Natural killer cell (primary cell): ENCODE results near the gene PERM1. TPM values are rescaled to one million over a fixed set of nuclear protein-coding genes. Genes with fewer than 3 reads are reported as not detected.

Experiments
- ATAC-seq, 3 donors: fragments of 150-1000 bp in 2 of 3; fragments of 200-7000 bp in 1 of 3; cut with Tn5 transposase; 1 replicate in 1 of 3; 2 replicates in 2 of 3; pipeline ENCODE4 v1.10.0; 2021; ENCODE audit warnings: mild to moderate bottlenecking in 2 of 3, moderate library complexity in 2 of 3
- DNase-seq, 2 donors: peaks; one replicate each; pipeline versions ENCODE4 v3.0.0 to v3.0.0-alpha.2; 2013 to 2021; ENCODE audit warnings: mixed read lengths in 1 of 2
- H3K27ac ChIP-seq: one replicate; pipeline ENCODE4 v1.5.1; 2013; ENCODE audit warnings: mild to moderate bottlenecking, low read length
- H3K27me3 ChIP-seq: one replicate; pipeline ENCODE4 v1.6.1; 2013; ENCODE audit warnings: low read length; ENCODE audit not compliant: control insufficient read depth, insufficient read depth
- H3K36me3 ChIP-seq: one replicate; pipeline ENCODE4 v1.6.1; 2013; ENCODE audit warnings: low read length; ENCODE audit not compliant: control insufficient read depth, insufficient read depth
- H3K4me1 ChIP-seq: one replicate; pipeline ENCODE4 v1.6.1; 2013; ENCODE audit warnings: low read length; ENCODE audit not compliant: control insufficient read depth, insufficient read depth
- H3K4me3 ChIP-seq: one replicate; pipeline ENCODE4 v1.5.1; 2013; ENCODE audit warnings: low read length
- H3K9me3 ChIP-seq: one replicate; pipeline ENCODE4 v1.6.1; 2013; ENCODE audit warnings: low read length; ENCODE audit not compliant: control insufficient read depth, insufficient read depth
- H3K27ac Mint-ChIP-seq, 2 donors: one replicate each; pipeline ENCODE4 v1.8.0; 2022; ENCODE audit warnings: mild to moderate bottlenecking in 2 of 2, mixed read lengths in 2 of 2, moderate library complexity in 1 of 2
- H3K27me3 Mint-ChIP-seq, 2 donors: one replicate each; pipeline ENCODE4 v1.8.0; 2022; ENCODE audit warnings: low read depth in 2 of 2, mixed read lengths in 2 of 2
- H3K36me3 Mint-ChIP-seq: one replicate; pipeline ENCODE4 v1.8.0; 2022; ENCODE audit warnings: mixed read lengths
- H3K4me1 Mint-ChIP-seq, 2 donors: one replicate each; pipeline ENCODE4 v1.8.0; 2022; ENCODE audit warnings: mixed read lengths in 2 of 2
- H3K4me3 Mint-ChIP-seq: one replicate; pipeline ENCODE4 v1.8.0; 2022; ENCODE audit warnings: mild to moderate bottlenecking, moderate library complexity, mixed read lengths
- H3K9me3 Mint-ChIP-seq, 2 donors: one replicate each; pipeline ENCODE4 v1.8.0; 2022; ENCODE audit warnings: mixed read lengths in 2 of 2
- whole genome bisulfite sequencing: methylation state at CpG from one replicate; pipeline ENCODE4 v1.1.7; 2013; ENCODE audit warnings: missing lambda C conversion rate; ENCODE audit not compliant: insufficient coverage; 5-methylcytosine and 5-hydroxymethylcytosine counted together
- intact Hi-C: fragments of 100-400 bp; cut with micrococcal nuclease; formaldehyde crosslinking; loops from one replicate; pipeline ENCODE4 v1.14.2; 2022
- total RNA-seq, 4 donors: library from RNA; stranded (reverse); fragments of 120-200 nt in 1 of 4; gene quantifications; one replicate each; pipeline versions ENCODE4 v1.2.3 to v1.2.4, GENCODE V29; 2013 to 2022
- TF ChIP-seq, protein P1 (sequence below): fragments of 200-600 bp; IDR thresholded peaks from one replicate; pipeline ENCODE4 v1.8.0; 2022; ENCODE audit warnings: antibody characterized with exemption

PERM1 gene
- total RNA-seq, 3 donors from 2014 or later (not counting 1 experiment from before 2014, with no cell fraction given), result not detected

- ATAC-seq (no peak), DNase-seq (no peak)
- WGBS, result 85% methylated on average over 25 of the region's 25 CpGs
- Mint-ChIP-seq H3K27ac (no peak overlapping the region), H3K27me3 (peaks cover 6 to 22% of the 10 kb centered on the region in 2 donors), H3K36me3 (no peaks in the 10 kb centered on the region), H3K4me3 (no peak overlapping the region), H3K4me1 (peaks cover 6 to 9% of the 10 kb centered on the region in 2 donors), H3K9me3 (no peaks in the 10 kb centered on the region)
- no peak overlapping the region for H3K4me3 ChIP-seq
- TF ChIP-seq, protein P1, sequence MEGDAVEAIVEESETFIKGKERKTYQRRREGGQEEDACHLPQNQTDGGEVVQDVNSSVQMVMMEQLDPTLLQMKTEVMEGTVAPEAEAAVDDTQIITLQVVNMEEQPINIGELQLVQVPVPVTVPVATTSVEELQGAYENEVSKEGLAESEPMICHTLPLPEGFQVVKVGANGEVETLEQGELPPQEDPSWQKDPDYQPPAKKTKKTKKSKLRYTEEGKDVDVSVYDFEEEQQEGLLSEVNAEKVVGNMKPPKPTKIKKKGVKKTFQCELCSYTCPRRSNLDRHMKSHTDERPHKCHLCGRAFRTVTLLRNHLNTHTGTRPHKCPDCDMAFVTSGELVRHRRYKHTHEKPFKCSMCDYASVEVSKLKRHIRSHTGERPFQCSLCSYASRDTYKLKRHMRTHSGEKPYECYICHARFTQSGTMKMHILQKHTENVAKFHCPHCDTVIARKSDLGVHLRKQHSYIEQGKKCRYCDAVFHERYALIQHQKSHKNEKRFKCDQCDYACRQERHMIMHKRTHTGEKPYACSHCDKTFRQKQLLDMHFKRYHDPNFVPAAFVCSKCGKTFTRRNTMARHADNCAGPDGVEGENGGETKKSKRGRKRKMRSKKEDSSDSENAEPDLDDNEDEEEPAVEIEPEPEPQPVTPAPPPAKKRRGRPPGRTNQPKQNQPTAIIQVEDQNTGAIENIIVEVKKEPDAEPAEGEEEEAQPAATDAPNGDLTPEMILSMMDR, result no peak
- H3K27ac ChIP-seq, result no peak overlapping the region
- no peaks in the 10 kb centered on the region for H3K9me3 ChIP-seq
- H3K36me3 ChIP-seq, result no peaks in the 10 kb centered on the region
- intact Hi-C loops, result no loop called here
- peaks cover 3% of the 10 kb centered on the region for H3K27me3 ChIP-seq
- H3K4me1 ChIP-seq, result peaks cover 6% of the 10 kb centered on the region
Observed at GRCh38 chr1:932776-933602, 48.9 kb downstream of the PERM1 start.

GRCh38 chr1:932173-932510 is 49.8 kb downstream of the PERM1 start:
- no peak overlapping the region for H3K4me3 Mint-ChIP-seq
- no peaks in the 10 kb centered on the region for H3K9me3 Mint-ChIP-seq
- H3K4me1 Mint-ChIP-seq, result peaks cover 6 to 9% of the 10 kb centered on the region in 2 donors
- no peak overlapping the region for H3K27ac Mint-ChIP-seq
- H3K9me3 ChIP-seq, result no peaks in the 10 kb centered on the region
- H3K4me1 ChIP-seq, result peaks cover 6% of the 10 kb centered on the region
- DNase-seq (no peak), ATAC-seq (no peak)
- H3K4me3 ChIP-seq, result no peak overlapping the region
- H3K27me3 ChIP-seq, result peaks cover 3% of the 10 kb centered on the region
- H3K27me3 Mint-ChIP-seq, result peaks cover 8 to 25% of the 10 kb centered on the region in 2 donors
- H3K36me3 Mint-ChIP-seq, result no peaks in the 10 kb centered on the region
- no peak overlapping the region for H3K27ac ChIP-seq
- intact Hi-C loops, result no loop called here
- TF ChIP-seq, protein P1, result no peak
- no peaks in the 10 kb centered on the region for H3K36me3 ChIP-seq
- WGBS, result 86% methylated on average over 16 of the region's 16 CpGs

DNA sequence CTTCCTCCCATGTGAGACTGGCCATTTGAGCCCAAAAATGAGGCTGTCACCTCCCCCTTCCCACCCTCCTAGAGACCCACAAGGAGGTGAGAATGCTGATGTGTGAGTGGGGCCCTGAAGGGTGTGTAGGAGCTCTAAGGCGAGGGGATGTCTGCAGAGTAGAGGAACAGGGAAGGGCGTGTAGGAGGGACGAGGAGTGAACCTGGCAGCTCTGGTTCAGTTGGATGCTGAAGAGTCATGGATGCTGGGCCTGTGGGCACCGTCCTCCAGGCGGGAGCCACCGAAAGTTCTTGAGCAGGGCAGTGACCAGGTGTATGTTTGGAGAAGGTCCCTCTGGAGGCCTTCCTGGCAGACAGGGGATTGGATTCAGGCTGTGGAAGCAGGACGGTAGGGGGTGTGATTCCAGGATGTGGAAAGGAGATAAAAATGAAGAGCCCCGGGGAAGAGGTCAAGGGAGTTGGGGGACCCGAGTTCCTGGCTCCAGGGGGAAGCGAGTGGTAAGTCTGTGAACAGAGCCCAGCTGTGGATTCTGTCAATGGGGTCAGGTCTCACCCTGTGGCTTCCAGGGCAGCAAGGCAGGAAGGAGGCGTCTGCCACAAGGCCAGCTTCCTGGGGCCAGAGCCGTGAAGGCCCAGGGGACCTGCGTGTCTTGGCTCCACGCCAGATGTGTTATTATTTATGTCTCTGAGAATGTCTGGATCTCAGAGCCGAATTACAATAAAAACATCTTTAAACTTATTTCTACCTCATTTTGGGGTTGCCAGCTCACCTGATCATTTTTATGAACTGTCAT is 50.3 kb downstream of the PERM1 start:
- Mint-ChIP-seq H3K27ac (no peak overlapping the region), H3K36me3 (no peaks in the 10 kb centered on the region), H3K4me3 (no peak overlapping the region), H3K4me1 (peaks cover 6 to 9% of the 10 kb centered on the region in 2 donors), H3K27me3 (peaks cover 14 to 23% of the 10 kb centered on the region in 2 donors), H3K9me3 (no peaks in the 10 kb centered on the region)
- Histone ChIP-seq H3K27ac (no peak overlapping the region), H3K9me3 (no peaks in the 10 kb centered on the region), H3K27me3 (peaks cover 7% of the 10 kb centered on the region), H3K4me3 (no peak overlapping the region), H3K4me1 (peaks cover 6% of the 10 kb centered on the region), H3K36me3 (no peaks in the 10 kb centered on the region)
- TF ChIP-seq, protein P1, result no peak
- intact Hi-C loops, result no loop called here
- ATAC-seq (no peak), DNase-seq (no peak)
- WGBS, result 44% methylated on average over 15 of the region's 15 CpGs
